ENCODE results near the gene SMAD9.
"Not testable (repeated sequence)": the region's sequence is repeated elsewhere in the genome, so short reads cannot be mapped to it uniquely, and the experiment has no call there.

The SMAD9 gene

DNA sequence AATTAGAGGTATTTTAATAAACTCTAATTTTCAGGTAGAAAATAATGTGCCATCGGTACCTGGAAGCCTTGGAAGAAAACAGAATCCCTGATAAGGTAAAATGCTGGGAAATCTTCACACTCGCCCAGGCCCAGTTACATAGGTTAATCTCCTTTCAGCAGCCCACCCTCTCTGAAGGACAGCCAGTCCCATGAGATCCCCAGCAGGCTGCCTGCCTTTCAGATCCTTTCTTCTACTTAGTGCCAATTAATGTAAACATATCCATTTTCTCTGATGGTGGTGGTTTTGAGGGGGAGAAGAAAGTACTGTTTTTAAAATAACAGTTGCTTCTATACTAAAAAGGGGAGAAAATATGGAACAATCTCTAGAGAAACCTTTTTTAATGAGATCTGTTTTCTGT, 12.2 kb downstream of the SMAD9 start:
- no peak for DNase-seq

DNA sequence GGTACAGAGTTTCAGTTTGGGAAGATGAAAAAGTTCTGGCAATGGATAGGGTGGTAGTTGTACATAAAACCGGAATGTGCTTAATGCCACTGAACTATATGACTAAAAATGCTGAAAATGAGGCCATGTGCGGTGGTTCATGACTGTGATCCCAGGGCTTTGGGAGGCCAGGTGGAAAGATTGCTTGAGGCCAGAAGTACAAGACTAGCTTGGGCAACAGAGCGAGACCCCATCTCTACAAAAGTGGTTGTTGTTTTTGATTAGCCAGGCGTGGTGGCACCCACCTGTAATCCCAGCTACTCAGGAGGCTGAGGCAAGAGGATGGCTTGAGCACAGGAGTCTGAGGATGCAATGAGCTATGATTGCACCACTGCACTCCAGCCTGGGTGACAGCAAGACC, 12.8 kb downstream of the SMAD9 start:
- no peak for DNase-seq

GRCh38 chr13:36905944-36906343, 14.1 kb downstream of the SMAD9 start:
- no peak for DNase-seq

DNA sequence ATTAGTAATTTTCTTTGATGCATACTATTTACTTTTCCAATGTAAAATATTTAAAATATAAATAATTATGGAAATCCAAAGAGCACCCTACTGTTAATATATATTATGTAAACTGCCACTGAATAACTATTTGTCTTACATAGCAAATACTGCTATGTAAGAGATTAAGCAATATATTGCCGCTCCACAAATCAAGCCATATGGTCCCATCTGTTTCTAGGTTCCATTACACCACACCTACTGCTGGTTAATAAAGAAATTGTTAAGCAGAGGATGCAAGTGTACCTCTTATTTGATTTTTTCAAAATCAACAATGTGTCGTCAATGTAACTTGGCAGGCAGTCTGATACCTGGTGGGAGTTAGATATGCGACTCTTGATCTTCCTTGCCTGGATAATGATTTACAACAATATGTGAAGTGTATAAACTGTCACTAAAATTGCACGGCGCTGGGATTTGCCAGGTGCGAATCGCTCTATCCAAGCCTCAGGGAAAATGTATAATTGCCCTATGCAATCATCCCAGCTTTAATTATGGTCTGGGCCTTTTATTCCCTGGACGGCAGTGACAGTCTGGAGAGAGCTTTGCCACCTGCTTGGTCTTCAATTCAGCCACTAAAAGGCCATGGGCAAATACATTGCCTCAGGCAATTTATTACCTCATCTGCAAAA, 16.0 kb downstream of the SMAD9 start:
- no peak for DNase-seq

GRCh38 chr13:36897054-36897616, 22.9 kb downstream of the SMAD9 start:
- no peak for DNase-seq

DNA sequence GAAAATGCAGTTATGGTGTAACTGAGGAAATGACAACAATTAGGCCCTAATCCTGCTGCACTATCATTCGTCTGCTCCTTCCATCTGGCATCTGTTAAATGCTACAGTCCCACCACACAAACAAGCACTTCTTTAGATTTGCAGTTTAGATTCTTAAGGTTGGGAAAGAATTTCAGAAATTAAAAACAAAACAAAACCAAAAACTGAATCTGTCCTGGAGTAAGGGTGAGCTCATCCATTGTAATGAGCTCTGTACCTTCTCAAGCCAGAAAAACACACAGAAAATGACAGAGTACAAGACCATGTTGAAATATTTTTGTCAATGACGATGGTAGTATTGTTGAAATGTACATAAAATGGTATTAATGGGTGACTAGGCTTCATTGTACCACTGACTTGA, 28.3 kb downstream of the SMAD9 start:
- DNase-seq = no peak

DNA sequence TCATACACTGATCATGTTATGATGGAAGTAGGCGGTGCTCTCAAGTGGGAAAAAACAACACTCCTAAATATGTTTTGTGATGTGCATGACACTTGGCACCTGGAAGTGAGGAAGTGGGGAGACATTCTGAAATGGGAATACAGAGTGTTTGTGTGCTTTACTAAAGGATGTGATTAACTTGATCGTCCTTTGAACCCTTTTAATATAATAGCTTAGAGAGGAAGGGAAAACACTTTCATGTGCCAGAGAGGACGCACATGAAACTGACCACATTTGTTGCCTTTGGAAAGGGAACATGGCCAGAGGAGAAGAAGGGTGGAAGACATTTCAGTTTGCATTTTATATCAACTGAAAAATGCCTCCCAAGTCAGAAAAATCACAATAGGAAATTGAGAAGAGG, 31.4 kb downstream of the SMAD9 start:
- DNase-seq = no peak

- DNase-seq = no peak
Measured at GRCh38 chr13:36887758-36888521, 32.1 kb downstream of the SMAD9 start.

GRCh38 chr13:36885901-36886300, 34.1 kb downstream of the SMAD9 start:
- no peak for DNase-seq

DNA sequence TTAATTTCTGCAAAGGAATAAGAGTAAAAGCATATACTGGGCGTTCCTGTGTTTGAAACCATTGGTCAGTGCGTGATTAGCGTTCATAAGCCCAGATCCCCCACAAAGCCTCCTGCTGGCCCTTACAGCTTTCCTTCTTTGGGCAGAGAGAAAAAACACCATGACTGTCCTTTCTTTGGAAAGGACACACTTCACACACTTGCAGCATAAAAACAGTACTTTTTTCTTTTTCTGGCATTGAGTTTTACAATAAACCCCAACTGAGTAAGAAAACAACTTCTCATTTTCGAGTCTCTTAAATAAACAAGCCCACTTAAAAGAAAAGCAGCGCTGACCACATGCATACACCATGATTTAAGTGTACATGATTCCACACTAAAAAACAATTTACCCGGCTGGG, 35.8 kb downstream of the SMAD9 start:
- no peak for DNase-seq

GRCh38 chr13:36883824-36884223, 36.2 kb downstream of the SMAD9 start:
- DNase-seq = no peak

GRCh38 chr13:36883392-36883791, 36.6 kb downstream of the SMAD9 start:
- not testable (repeated sequence) for DNase-seq

GRCh38 chr13:36882829-36883390, 37.1 kb downstream of the SMAD9 start:
- DNase-seq = no peak

DNA sequence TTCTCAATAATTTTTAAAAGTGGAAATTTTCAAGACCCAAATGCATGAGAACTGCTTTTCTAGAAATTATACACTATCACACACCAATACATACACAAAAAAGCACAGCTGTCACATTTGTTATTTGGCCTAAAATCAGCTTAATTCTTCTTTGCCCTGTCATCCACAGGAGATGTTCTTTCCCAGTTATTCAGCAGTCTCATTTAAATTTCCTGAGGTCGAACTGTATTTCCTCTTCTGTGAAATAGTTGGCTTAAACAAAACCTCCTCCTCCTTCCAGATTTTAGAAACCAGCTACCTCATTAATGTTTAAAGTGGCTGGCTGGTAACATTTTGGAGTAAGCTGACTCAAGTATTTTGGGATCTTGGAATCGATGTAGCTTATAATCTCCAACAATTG, 39.1 kb downstream of the SMAD9 start:
- no peak for DNase-seq

DNA sequence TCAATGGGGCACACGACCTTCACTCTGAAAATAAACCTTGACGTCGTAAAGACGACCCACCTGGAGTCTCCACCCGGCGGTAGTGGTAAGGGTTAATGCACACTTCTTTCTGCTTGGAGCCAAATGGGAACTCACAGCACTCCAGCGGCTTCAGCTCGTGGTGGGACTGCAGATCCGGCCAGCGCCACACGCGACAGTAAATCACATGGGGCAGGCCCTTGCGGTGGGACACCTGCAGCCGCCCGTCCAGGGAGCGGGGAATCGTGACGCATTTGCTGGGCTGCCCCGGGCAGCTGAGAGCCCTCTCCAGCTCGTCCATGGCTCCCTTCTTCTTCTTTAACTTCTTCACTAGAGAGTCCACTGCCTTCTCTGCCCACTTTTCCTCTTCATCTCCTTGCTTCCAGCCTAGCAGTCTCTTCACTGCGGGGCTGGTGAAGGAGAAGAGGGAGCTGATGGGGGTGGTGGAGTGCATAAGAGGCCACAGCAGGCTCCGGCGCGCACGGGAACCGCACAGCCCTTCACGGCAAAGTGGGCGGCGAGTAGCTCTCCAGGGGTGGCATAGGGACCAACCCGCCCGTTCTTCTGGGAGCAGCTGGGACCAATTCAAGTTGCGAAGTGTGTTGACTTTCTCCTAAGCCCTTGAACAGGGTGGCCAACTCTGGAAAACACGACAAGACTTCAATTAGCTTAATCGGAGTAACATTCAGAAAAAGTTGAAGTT, 40.7 kb downstream of the SMAD9 start:
- DNase-seq = no peak

GRCh38 chr13:36875961-36876360, 44.1 kb downstream of the SMAD9 start:
- DNase-seq = no peak

GRCh38 chr13:36875431-36875830, 44.6 kb downstream of the SMAD9 start:
- no peak for DNase-seq

GRCh38 chr13:36872621-36873020, 47.4 kb downstream of the SMAD9 start:
- no peak for DNase-seq

- DNase-seq = no peak
Measured at GRCh38 chr13:36870050-36870692, 49.9 kb downstream of the SMAD9 start.

DNA sequence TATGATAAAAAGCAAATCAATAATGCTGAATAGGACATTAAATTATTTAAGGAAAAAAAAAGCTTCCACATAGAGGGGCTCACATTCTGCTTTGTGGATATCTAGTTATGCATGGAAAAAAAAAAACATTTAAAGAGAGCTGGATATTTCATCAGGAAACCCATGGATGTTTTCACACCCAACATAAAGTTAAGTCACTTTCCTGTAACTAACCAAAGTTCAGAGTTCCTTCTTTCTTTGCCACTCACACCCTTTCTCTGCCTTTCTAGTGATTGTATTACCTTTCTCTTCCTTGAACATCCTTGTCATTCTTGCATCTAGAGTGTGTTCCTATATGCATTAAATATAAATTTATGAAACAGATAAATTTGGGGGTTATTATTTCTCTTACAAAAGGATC, 53.8 kb downstream of the SMAD9 start:
- no peak for DNase-seq

- no peak for DNase-seq
Measured at GRCh38 chr13:36865265-36865664, 54.8 kb downstream of the SMAD9 start.

DNA sequence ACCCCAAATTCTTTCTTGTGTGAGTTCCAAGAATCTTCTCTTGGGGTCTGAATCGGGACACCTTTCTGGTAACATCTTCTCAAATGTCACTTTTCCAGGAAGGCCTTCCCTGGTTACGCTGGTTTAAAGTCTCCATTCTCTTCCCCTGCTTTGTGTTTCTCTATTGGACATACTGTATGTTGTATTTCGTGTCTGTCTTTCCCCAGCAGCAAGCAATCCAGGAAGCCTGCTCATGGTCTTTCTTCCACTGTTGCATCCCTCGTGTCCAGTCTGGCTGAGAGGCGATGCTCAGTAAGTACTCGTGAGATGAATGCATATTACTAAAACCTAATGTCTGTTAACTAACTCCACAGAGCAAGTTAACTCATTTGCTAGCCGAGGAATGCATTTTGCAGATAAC, 57.3 kb downstream of the SMAD9 start:
- DNase-seq = no peak

All from CD4-positive, alpha-beta T cell treated with Interleukin-15 for 1 hour (primary cell).